GM23338 (cell line): Measurements from ENCODE around the gene MRPS31. TPM values are rescaled to one million over a fixed set of nuclear protein-coding genes. Genes with fewer than 3 reads are reported as not detected.

Experiments used
- ATAC-seq: fragments of 200-7000 bp; cut with Tn5 transposase; 3 replicates; pipeline ENCODE4 v1.9.1; 2020
- DNase-seq: peaks from one replicate; pipeline ENCODE4 v3.0.0-alpha.2; 2015; ENCODE audit warnings: low spot score
- H2AFZ ChIP-seq: fragments of 200-600 bp; sonication (generic); 2 replicates; pipeline ENCODE4 v1.8.0; 2016; ENCODE audit warnings: antibody characterized with exemption, mild to moderate bottlenecking, moderate library complexity
- H3F3A ChIP-seq: fragments of 200-600 bp; sonication (generic); replicated peaks from 2 replicates; pipeline ENCODE4 v1.8.0; 2017; ENCODE audit warnings: antibody characterized with exemption, mixed run types, low read depth
- H3K27ac ChIP-seq: fragments of 200-600 bp; sonication (generic); 2 replicates; pipeline ENCODE4 v1.6.1; 2016; ENCODE audit warnings: low read depth
- H3K27me3 ChIP-seq: fragments of 200-600 bp; sonication (generic); 2 replicates; pipeline ENCODE4 v1.8.0; 2016; ENCODE audit warnings: mild to moderate bottlenecking, mixed run types, moderate library complexity; ENCODE audit not compliant: insufficient read depth
- H3K36me3 ChIP-seq: fragments of 200-600 bp; sonication (generic); 2 replicates; pipeline ENCODE4 v1.8.0; 2016; ENCODE audit warnings: mild to moderate bottlenecking; ENCODE audit not compliant: insufficient read depth
- H3K4me1 ChIP-seq: fragments of 200-600 bp; sonication (generic); 2 replicates; pipeline ENCODE4 v1.8.0; 2016; ENCODE audit warnings: mild to moderate bottlenecking, moderate library complexity; ENCODE audit not compliant: insufficient read depth
- H3K4me2 ChIP-seq: fragments of 200-600 bp; sonication (generic); 2 replicates; pipeline ENCODE4 v1.7.1; 2017; ENCODE audit warnings: mixed run types
- H3K4me3 ChIP-seq: fragments of 200-600 bp; sonication (generic); 2 replicates; pipeline ENCODE4 v1.6.1; 2016; ENCODE audit warnings: mixed run types
- H3K79me2 ChIP-seq: fragments of 200-600 bp; sonication (generic); replicated peaks from 2 replicates; pipeline ENCODE4 v1.8.0; 2017; ENCODE audit warnings: mild to moderate bottlenecking; ENCODE audit not compliant: insufficient read depth
- H3K9me2 ChIP-seq: fragments of 200-600 bp; sonication (generic); 2 replicates; pipeline ENCODE4 v1.8.0; 2017; ENCODE audit not compliant: insufficient read depth
- H4K20me1 ChIP-seq: fragments of 200-600 bp; sonication (generic); replicated peaks from 2 replicates; pipeline ENCODE4 v1.8.0; 2017; ENCODE audit warnings: mild to moderate bottlenecking; ENCODE audit not compliant: insufficient read depth
- H3K27ac Mint-ChIP-seq: 2 replicates; pipeline ENCODE4 v1.8.0; 2020; ENCODE audit warnings: inconsistent platforms, mild to moderate bottlenecking, moderate library complexity, mixed read lengths
- H3K27me3 Mint-ChIP-seq: 3 replicates; pipeline ENCODE4 v1.8.0; 2022; ENCODE audit warnings: low read depth, mild to moderate bottlenecking, moderate library complexity, mixed read lengths, inconsistent platforms; ENCODE audit not compliant: insufficient read depth, poor library complexity
- H3K36me3 Mint-ChIP-seq: 3 replicates; pipeline ENCODE4 v1.8.0; 2021; ENCODE audit warnings: low read depth, mild to moderate bottlenecking, inconsistent platforms, moderate library complexity, mixed read lengths
- H3K4me1 Mint-ChIP-seq: 3 replicates; pipeline ENCODE4 v1.8.0; 2020; ENCODE audit warnings: mild to moderate bottlenecking, inconsistent platforms, mixed read lengths
- H3K4me3 Mint-ChIP-seq: 3 replicates; pipeline ENCODE4 v1.8.0; 2021; ENCODE audit warnings: moderate library complexity, mild to moderate bottlenecking, inconsistent platforms, mixed read lengths
- H3K9me3 Mint-ChIP-seq: 3 replicates; pipeline ENCODE4 v1.8.0; 2020; ENCODE audit warnings: moderate library complexity, mild to moderate bottlenecking, inconsistent platforms, mixed read lengths
- CREB1 ChIP-seq: fragments of 250-450 bp; sonication (Bioruptor Pico); IDR thresholded peaks from 2 replicates; pipeline ENCODE4 v1.5.0; 2020; ENCODE audit warnings: low read depth, mild to moderate bottlenecking, moderate library complexity
- CTCF ChIP-seq, 2 experiments: fragments of 200-600 bp in 1 of 2; sonication (generic) in 1 of 2; conservative IDR thresholded peaks; 2 replicates each; pipeline versions ENCODE4 v1.5.1 to v1.6.1; 2016 to 2017; ENCODE audit warnings: antibody characterized with exemption in 2 of 2, low read depth in 2 of 2, mild to moderate bottlenecking in 2 of 2, moderate library complexity in 1 of 2
- ETS1 ChIP-seq: IDR thresholded peaks from 2 replicates; pipeline ENCODE4 v1.6.1; 2016; ENCODE audit warnings: antibody characterized with exemption
- EZH2 ChIP-seq: fragments of 200-600 bp; sonication (generic); IDR thresholded peaks from one replicate; pipeline ENCODE4 v1.8.0; 2017; ENCODE audit warnings: antibody characterized with exemption, mild to moderate bottlenecking, low read depth; ENCODE audit not compliant: unreplicated experiment
- EZH2phosphoT487 ChIP-seq: fragments of 200-600 bp; sonication (generic); IDR thresholded peaks from one replicate; pipeline ENCODE4 v1.8.1; 2018; ENCODE audit warnings: antibody characterized with exemption; ENCODE audit not compliant: unreplicated experiment
- JUNB ChIP-seq: IDR thresholded peaks from one replicate; pipeline ENCODE4 v1.6.1; 2016; ENCODE audit warnings: antibody characterized with exemption; ENCODE audit not compliant: unreplicated experiment
- NANOG ChIP-seq: IDR thresholded peaks from 2 replicates; pipeline ENCODE4 v1.6.1; 2016; ENCODE audit warnings: antibody characterized with exemption, borderline replicate concordance
- POLR2AphosphoS5 ChIP-seq: IDR thresholded peaks from 2 replicates; pipeline ENCODE4 v1.6.1; 2016; ENCODE audit warnings: antibody characterized with exemption, low read depth
- STAT1 ChIP-seq: IDR thresholded peaks from one replicate; pipeline ENCODE4 v1.6.1; 2016; ENCODE audit warnings: antibody characterized with exemption; ENCODE audit not compliant: unreplicated experiment
- ZNF114 ChIP-seq: fragments of 250-450 bp; sonication (Bioruptor Pico); IDR thresholded peaks from 2 replicates; pipeline ENCODE4 v1.5.0; 2020; ENCODE audit warnings: mild to moderate bottlenecking, moderate library complexity
- ZNF331 ChIP-seq: fragments of 250-450 bp; sonication (Bioruptor Pico); IDR thresholded peaks from 2 replicates; pipeline ENCODE4 v1.5.0; 2020; ENCODE audit warnings: low read depth, mild to moderate bottlenecking, moderate library complexity
- polyA plus RNA-seq: library from polyadenylated mRNA; unstranded; fragments of >200 nt; fragmentation: Nextera tagmentation; extraction: Ambion mirVana; gene quantifications from 2 replicates; pipeline ENCODE4 v1.2.1, GENCODE V29; 2016
- total RNA-seq: library from RNA; depleted of rRNA; stranded (reverse); fragments of >200 nt; shearing (Covaris generic); gene quantifications from 2 replicates; pipeline ENCODE4 v1.2.3, GENCODE V29; 2014
- TF ChIP-seq, protein P1 (sequence below): IDR thresholded peaks from one replicate; pipeline ENCODE4 v1.6.1; 2018; ENCODE audit warnings: antibody characterized with exemption; ENCODE audit not compliant: unreplicated experiment
- TF ChIP-seq, protein P2 (sequence below): fragments of 250-450 bp; sonication (Bioruptor Pico); IDR thresholded peaks from 2 replicates; pipeline ENCODE4 v1.5.0; 2020; ENCODE audit warnings: mild to moderate bottlenecking, moderate library complexity

The MRPS31 gene
- total and polyA plus RNA-seq, 2 experiments from 2014 or later, result 26.8 to 62.7 TPM

DNA sequence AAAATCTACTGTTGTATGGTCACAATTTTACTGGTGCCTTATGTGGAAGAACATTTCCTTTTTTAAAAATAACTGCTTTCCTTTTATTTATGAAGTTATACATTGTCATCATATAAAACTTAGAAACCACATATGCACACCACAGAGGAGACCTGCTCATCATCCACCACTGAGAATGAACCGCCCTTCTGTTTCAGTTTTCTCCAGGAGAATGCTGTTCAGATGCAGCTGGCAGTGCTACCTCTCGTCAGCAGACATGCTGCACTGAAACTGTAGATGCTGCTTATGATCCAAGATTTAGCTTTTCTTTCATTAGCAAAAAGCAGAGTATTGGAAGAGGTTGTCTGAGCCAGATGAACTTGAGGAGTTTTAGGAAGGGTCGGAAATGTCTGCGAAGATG lies 28.5 kb upstream of the MRPS31 start:
- H3K27me3 ChIP-seq, result no peaks in the 10 kb centered on the region
- H2AFZ ChIP-seq, result no peak overlapping the region
- Mint-ChIP-seq H3K36me3 (peaks cover 37% of the 10 kb centered on the region), H3K27ac (no peak overlapping the region), H3K27me3 (peaks cover 4% of the 10 kb centered on the region), H3K4me3 (no peak overlapping the region), H3K4me1 (peaks cover 4% of the 10 kb centered on the region; the same call in 2 of the 3 replicates), H3K9me3 (no peaks in the 10 kb centered on the region)
- H3K27ac ChIP-seq, result no peak overlapping the region
- no peak for ATAC-seq
- peaks cover 5% of the 10 kb centered on the region for H3K36me3 ChIP-seq
- H3K4me1 ChIP-seq, result no peaks in the 10 kb centered on the region
- H3K79me2 ChIP-seq, result no peaks in the 10 kb centered on the region
- no peaks in the 10 kb centered on the region for H3K9me2 ChIP-seq
- no peak for DNase-seq
- no peaks in the 10 kb centered on the region for H3F3A ChIP-seq
- TF ChIP-seq CREB1 (no peak), ZNF331 (no peak), EZH2 (no peak), STAT1 (no peak), NANOG (no peak), ZNF114 (CRISPR knock-in tag) (no peak), POLR2AphosphoS5 (no peak), ETS1 (no peak), CTCF (conservative IDR thresholded peaks at IDR 0.05; ENCODE audit: low read depth in 2 of 2) (no peak), EZH2phosphoT487 (no peak), JUNB (no peak)
- TF ChIP-seq, protein P1, sequence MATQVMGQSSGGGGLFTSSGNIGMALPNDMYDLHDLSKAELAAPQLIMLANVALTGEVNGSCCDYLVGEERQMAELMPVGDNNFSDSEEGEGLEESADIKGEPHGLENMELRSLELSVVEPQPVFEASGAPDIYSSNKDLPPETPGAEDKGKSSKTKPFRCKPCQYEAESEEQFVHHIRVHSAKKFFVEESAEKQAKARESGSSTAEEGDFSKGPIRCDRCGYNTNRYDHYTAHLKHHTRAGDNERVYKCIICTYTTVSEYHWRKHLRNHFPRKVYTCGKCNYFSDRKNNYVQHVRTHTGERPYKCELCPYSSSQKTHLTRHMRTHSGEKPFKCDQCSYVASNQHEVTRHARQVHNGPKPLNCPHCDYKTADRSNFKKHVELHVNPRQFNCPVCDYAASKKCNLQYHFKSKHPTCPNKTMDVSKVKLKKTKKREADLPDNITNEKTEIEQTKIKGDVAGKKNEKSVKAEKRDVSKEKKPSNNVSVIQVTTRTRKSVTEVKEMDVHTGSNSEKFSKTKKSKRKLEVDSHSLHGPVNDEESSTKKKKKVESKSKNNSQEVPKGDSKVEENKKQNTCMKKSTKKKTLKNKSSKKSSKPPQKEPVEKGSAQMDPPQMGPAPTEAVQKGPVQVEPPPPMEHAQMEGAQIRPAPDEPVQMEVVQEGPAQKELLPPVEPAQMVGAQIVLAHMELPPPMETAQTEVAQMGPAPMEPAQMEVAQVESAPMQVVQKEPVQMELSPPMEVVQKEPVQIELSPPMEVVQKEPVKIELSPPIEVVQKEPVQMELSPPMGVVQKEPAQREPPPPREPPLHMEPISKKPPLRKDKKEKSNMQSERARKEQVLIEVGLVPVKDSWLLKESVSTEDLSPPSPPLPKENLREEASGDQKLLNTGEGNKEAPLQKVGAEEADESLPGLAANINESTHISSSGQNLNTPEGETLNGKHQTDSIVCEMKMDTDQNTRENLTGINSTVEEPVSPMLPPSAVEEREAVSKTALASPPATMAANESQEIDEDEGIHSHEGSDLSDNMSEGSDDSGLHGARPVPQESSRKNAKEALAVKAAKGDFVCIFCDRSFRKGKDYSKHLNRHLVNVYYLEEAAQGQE, result no peak
- TF ChIP-seq, protein P2, sequence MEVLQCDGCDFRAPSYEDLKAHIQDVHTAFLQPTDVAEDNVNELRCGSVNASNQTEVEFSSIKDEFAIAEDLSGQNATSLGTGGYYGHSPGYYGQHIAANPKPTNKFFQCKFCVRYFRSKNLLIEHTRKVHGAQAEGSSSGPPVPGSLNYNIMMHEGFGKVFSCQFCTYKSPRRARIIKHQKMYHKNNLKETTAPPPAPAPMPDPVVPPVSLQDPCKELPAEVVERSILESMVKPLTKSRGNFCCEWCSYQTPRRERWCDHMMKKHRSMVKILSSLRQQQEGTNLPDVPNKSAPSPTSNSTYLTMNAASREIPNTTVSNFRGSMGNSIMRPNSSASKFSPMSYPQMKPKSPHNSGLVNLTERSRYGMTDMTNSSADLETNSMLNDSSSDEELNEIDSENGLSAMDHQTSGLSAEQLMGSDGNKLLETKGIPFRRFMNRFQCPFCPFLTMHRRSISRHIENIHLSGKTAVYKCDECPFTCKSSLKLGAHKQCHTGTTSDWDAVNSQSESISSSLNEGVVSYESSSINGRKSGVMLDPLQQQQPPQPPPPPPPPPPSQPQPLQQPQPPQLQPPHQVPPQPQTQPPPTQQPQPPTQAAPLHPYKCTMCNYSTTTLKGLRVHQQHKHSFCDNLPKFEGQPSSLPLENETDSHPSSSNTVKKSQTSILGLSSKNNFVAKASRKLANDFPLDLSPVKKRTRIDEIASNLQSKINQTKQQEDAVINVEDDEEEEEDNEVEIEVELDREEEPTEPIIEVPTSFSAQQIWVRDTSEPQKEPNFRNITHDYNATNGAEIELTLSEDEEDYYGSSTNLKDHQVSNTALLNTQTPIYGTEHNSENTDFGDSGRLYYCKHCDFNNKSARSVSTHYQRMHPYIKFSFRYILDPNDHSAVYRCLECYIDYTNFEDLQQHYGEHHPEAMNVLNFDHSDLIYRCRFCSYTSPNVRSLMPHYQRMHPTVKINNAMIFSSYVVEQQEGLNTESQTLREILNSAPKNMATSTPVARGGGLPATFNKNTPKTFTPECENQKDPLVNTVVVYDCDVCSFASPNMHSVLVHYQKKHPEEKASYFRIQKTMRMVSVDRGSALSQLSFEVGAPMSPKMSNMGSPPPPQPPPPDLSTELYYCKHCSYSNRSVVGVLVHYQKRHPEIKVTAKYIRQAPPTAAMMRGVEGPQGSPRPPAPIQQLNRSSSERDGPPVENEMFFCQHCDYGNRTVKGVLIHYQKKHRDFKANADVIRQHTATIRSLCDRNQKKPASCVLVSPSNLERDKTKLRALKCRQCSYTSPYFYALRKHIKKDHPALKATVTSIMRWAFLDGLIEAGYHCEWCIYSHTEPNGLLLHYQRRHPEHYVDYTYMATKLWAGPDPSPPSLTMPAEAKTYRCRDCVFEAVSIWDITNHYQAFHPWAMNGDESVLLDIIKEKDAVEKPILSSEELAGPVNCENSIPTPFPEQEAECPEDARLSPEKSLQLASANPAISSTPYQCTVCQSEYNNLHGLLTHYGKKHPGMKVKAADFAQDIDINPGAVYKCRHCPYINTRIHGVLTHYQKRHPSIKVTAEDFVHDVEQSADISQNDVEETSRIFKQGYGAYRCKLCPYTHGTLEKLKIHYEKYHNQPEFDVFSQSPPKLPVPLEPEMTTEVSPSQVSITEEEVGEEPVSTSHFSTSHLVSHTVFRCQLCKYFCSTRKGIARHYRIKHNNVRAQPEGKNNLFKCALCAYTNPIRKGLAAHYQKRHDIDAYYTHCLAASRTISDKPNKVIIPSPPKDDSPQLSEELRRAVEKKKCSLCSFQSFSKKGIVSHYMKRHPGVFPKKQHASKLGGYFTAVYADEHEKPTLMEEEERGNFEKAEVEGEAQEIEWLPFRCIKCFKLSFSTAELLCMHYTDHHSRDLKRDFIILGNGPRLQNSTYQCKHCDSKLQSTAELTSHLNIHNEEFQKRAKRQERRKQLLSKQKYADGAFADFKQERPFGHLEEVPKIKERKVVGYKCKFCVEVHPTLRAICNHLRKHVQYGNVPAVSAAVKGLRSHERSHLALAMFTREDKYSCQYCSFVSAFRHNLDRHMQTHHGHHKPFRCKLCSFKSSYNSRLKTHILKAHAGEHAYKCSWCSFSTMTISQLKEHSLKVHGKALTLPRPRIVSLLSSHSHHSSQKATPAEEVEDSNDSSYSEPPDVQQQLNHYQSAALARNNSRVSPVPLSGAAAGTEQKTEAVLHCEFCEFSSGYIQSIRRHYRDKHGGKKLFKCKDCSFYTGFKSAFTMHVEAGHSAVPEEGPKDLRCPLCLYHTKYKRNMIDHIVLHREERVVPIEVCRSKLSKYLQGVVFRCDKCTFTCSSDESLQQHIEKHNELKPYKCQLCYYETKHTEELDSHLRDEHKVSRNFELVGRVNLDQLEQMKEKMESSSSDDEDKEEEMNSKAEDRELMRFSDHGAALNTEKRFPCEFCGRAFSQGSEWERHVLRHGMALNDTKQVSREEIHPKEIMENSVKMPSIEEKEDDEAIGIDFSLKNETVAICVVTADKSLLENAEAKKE, result no peak
- no peak overlapping the region for H3K4me3 ChIP-seq
- H3K4me2 ChIP-seq, result no peak overlapping the region
- H4K20me1 ChIP-seq, result no peaks in the 10 kb centered on the region
